ENCODE data around the gene NAT16.

DNA sequence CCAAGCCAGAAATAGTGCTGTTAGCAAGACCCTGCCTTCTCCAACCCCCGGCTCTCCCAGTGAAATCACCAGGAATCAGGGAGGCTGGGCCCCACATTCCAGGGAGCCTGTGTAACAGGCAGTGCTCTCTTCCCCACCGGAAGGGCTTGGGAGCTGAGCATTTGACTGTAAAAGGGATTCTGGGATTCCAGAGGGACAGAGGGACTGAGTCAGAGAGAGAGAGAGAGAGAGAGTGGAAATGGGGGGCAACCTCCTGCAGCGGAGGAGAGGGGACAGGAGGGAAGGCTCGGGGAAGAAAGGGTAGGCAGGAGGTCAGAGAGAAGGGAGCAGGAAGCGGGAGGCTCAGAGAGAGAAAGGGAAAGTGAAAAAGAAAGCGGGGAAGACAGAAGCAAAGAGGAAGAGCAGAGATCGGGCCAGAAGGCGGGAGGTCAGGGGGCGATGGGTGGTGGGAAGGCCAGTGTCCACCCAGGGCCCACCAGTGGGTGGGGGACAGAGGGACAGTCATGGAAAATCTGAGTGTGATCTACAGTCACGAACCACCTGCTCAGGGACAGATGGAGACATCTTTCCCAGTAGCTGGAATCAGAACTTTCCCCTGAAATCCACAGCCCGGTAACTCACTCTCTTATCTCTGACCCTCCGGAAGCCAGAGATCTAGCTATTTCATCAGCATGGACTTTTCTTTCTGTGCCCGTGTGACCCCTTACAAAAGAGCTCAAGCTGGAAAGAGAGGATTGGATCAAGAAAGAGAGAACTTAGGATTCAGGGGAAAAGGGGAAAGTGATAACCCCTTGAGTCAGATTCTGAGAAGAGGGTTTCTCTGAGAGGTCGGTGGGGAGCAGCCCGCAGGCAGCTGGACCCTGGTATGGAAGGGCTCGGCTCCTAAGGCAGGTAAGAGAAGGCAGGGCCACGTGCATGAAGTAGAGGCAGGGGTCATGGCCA lies 57.8 kb downstream of the NAT16 start:
- TF ChIP-seq, protein P1, sequence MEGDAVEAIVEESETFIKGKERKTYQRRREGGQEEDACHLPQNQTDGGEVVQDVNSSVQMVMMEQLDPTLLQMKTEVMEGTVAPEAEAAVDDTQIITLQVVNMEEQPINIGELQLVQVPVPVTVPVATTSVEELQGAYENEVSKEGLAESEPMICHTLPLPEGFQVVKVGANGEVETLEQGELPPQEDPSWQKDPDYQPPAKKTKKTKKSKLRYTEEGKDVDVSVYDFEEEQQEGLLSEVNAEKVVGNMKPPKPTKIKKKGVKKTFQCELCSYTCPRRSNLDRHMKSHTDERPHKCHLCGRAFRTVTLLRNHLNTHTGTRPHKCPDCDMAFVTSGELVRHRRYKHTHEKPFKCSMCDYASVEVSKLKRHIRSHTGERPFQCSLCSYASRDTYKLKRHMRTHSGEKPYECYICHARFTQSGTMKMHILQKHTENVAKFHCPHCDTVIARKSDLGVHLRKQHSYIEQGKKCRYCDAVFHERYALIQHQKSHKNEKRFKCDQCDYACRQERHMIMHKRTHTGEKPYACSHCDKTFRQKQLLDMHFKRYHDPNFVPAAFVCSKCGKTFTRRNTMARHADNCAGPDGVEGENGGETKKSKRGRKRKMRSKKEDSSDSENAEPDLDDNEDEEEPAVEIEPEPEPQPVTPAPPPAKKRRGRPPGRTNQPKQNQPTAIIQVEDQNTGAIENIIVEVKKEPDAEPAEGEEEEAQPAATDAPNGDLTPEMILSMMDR (IDR thresholded peaks at IDR 0.05; ENCODE audit: insufficient read depth, low read length), result no peak
- no peak for TF ChIP-seq GABPA (IDR thresholded peaks at IDR 0.05; ENCODE audit: low read depth)
- TF ChIP-seq POLR2AphosphoS5 (IDR thresholded peaks at IDR 0.05; ENCODE audit: low read depth), result no peak
